ENCODE results near the gene HIGD2B.
"Not testable (repeated sequence)": the region's sequence is repeated elsewhere in the genome, so short reads cannot be mapped to it uniquely, and the experiment has no call there.

HIGD2B gene

GRCh38 chr15:72628249-72629067 is 57.5 kb downstream of the HIGD2B start:
- DNase-seq; in situ Hi-C loops (cut with MboI; ENCODE audit: low pct_unique_long_range_greater_than_20kb, low sequenced_read_pairs): not testable (repeated sequence)

- DNase-seq; in situ Hi-C loops (cut with MboI; ENCODE audit: low pct_unique_long_range_greater_than_20kb, low sequenced_read_pairs): not testable (repeated sequence)
These were observed 59.8 kb downstream of the HIGD2B start for GRCh38 chr15:72626153-72626552.
